ENCODE measurements around the gene ZNF593.
A peak's percentile ranks its signal among the peaks of the same experiment; 100 is the strongest.

Gene ZNF593

GRCh38 chr1:26164861-26165842, 4.6 kb upstream of the ZNF593 start:
- FAIRE-seq: no peak
- DNase-seq (ENCODE audit: extremely low spot score, insufficient read length, low read depth): no peak

- FAIRE-seq: no peak
- DNase-seq (ENCODE audit: extremely low spot score, insufficient read length, low read depth): no peak
Measured at GRCh38 chr1:26166719-26167281, 2.9 kb upstream of the ZNF593 start.

- FAIRE-seq (no peak), DNase-seq (ENCODE audit: extremely low spot score, insufficient read length, low read depth) (no peak)
Measured at GRCh38 chr1:26168410-26169197, 1.1 kb upstream of the ZNF593 start, which contains the start of gene C1orf232. Gene C1orf232 (minus strand): TSS chr1:26168963. CDS start chr1:26168499, 464 bp downstream.

DNA sequence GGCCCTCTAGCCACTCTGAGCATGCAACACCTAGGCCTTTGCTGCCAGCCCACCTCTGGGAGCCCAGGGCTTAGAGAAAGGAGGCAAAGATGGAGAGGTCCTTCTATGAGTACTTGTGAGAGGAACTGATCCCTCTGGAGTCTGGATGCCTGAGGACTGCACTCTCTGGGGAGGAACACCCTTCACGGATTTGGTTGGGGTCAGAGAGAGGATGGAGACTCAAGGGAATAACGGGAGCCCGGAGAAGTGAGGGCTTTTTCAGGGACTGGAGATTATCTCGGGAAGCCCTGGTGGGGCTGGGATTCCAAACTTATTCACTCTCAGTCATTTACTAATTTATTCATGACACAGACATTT, 532 bp upstream of the ZNF593 start:
- DNase-seq (ENCODE audit: extremely low spot score, insufficient read length, low read depth) (no peak), FAIRE-seq (no peak)

GRCh38 chr1:26170472-26170821, 739 bp downstream of the ZNF593 start:
- DNase-seq (ENCODE audit: extremely low spot score, insufficient read length, low read depth): no peak
- no peak for FAIRE-seq

GRCh38 chr1:26171084-26172072, 1.7 kb downstream of the ZNF593 start, which contains the start of gene ZNF593OS:
Gene ZNF593OS (minus strand): TSS chr1:26171832. CDS start chr1:26171661, 171 bp downstream.
- FAIRE-seq: no peak
- DNase-seq (ENCODE audit: extremely low spot score, insufficient read length, low read depth): no peak

GRCh38 chr1:26175346-26175745, 5.6 kb downstream of the ZNF593 start:
- DNase-seq (ENCODE audit: extremely low spot score, insufficient read length, low read depth): no peak
- no peak for FAIRE-seq

- DNase-seq (ENCODE audit: extremely low spot score, insufficient read length, low read depth) (no peak), FAIRE-seq (no peak)
Measured at GRCh38 chr1:26177182-26177684, 7.5 kb downstream of the ZNF593 start, which contains the start of gene CNKSR1. Gene CNKSR1 (plus strand): TSS chr1:26177491. CDS start chr1:26177548, 57 bp downstream.

DNA sequence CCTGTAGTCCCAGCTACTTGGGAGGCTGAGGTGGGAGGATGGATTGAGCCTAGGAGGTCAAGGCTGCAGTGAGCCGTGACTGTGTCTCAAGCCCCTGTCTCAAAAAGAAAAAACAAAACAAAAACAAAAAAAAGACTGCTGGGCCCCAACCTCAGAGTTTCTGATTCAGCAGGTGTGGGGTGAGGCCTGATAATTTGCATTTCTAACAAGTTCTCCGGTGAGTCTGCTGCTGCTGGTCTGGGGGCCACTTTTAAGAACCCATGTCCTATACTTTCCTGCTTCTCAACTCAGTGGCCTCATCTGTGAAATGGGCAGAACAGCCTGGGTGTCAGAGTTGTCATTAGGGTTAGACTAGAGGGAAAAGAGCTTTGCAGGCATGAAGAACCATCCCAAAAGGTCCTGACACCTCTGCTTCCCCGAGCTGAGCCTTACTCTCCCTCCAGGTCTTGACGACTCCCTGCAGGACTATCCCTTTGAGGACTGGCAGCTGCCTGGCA, 10.3 kb downstream of the ZNF593 start:
- FAIRE-seq (peak; percentile 63), DNase-seq (ENCODE audit: extremely low spot score, insufficient read length, low read depth) (no peak)

GRCh38 chr1:26181586-26182382, 12.1 kb downstream of the ZNF593 start:
- FAIRE-seq (no peak), DNase-seq (ENCODE audit: extremely low spot score, insufficient read length, low read depth) (no peak)

- no peak for FAIRE-seq
- no peak for DNase-seq (ENCODE audit: extremely low spot score, insufficient read length, low read depth)
Measured at GRCh38 chr1:26182383-26182696, 12.6 kb downstream of the ZNF593 start.

GRCh38 chr1:26184086-26184485, 14.4 kb downstream of the ZNF593 start:
- DNase-seq (ENCODE audit: extremely low spot score, insufficient read length, low read depth): no peak
- FAIRE-seq: no peak

DNA sequence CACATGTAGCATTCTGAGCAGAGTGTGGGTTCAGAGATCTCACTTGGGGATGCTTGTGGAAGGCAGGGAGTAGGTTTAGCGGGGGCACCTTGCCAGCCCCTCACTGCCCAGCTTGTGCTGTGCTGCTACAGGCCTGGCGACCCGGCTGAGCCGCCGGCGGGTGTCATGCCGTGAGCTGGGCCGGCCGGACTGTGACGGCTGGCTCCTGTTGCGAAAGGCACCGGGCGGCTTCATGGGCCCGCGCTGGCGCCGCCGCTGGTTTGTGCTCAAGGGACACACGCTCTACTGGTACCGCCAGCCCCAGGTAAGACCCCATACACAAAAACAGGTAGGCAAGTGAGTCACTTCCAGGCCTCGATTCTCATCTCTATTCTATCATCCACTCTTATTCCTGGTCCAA, 15.2 kb downstream of the ZNF593 start:
- DNase-seq (ENCODE audit: extremely low spot score, insufficient read length, low read depth): no peak
- no peak for FAIRE-seq

- DNase-seq (ENCODE audit: extremely low spot score, insufficient read length, low read depth) (no peak), FAIRE-seq (no peak)
Measured at GRCh38 chr1:26187882-26188281, 18.2 kb downstream of the ZNF593 start.

GRCh38 chr1:26188477-26188876, 18.8 kb downstream of the ZNF593 start:
- no peak for FAIRE-seq

DNA sequence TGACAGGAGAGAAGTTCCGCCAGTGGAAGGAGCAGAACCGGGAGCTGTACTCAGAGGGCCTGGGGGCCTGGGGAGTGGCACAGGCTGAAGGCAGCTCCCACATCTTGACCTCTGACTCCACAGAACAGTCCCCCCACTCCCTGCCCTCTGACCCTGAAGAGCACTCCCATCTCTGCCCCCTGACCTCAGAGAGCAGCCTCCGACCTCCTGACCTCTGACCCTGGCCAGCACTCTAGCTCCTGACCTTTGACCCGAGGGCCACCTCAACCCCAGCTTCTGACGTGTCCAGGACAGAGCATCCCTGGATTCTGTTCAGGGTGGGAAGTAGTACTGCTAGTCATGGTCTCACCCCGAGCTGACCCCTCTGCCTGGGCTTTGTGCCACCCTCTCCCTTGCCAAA, 19.6 kb downstream of the ZNF593 start:
- FAIRE-seq (no peak), DNase-seq (ENCODE audit: extremely low spot score, insufficient read length, low read depth) (no peak)

More at GRCh38 chr1:26188477-26188876, 18.8 kb downstream of the ZNF593 start:
- DNase-seq (ENCODE audit: extremely low spot score, insufficient read length, low read depth): no peak

GRCh38 chr1:26189751-26190275, 20.1 kb downstream of the ZNF593 start:
- DNase-seq (ENCODE audit: extremely low spot score, insufficient read length, low read depth) (no peak), FAIRE-seq (no peak)

- no peak for FAIRE-seq
- no peak for DNase-seq (ENCODE audit: extremely low spot score, insufficient read length, low read depth)
Measured at GRCh38 chr1:26190373-26190987, 20.8 kb downstream of the ZNF593 start, which contains the start of gene CATSPER4. Gene CATSPER4 (plus strand): TSS chr1:26190602. CDS start chr1:26190628, 26 bp downstream.
